ENCODE measurements around the gene SUGCT. TPM values are rescaled to one million over a fixed set of nuclear protein-coding genes. Genes with fewer than 3 reads are reported as not detected.

Gene SUGCT
- polyA plus RNA-seq, 1 of the 3 experiments (the other 2 are of a cell fraction) = 53.7 TPM

- TF ChIP-seq USF1 (IDR thresholded peaks at IDR 0.05; ENCODE audit: borderline replicate concordance, low read depth) (no peak), USF2 (IDR thresholded peaks at IDR 0.05; ENCODE audit: borderline replicate concordance, low read depth, low read length) (no peak), CTCF (IDR thresholded peaks at IDR 0.05) (no peak), RXRA (IDR thresholded peaks at IDR 0.05; ENCODE audit: borderline replicate concordance, low read depth) (peak; percentile 99), POLR2AphosphoS5 (IDR thresholded peaks at IDR 0.05; ENCODE audit: low read depth, low read length) (peak; percentile 83; the same call in 1 of the 2 replicates), IRF3 (IDR thresholded peaks at IDR 0.05; ENCODE audit: low read depth, low read length) (no peak), JUND (IDR thresholded peaks at IDR 0.05) (peak; percentile 98), TEAD4 (IDR thresholded peaks at IDR 0.05; ENCODE audit: borderline replicate concordance, insufficient read depth) (peak; percentile 99), EZH2phosphoT487 (IDR thresholded peaks at IDR 0.05; ENCODE audit: borderline replicate concordance, low read depth) (no peak), MEF2A (IDR thresholded peaks at IDR 0.05; ENCODE audit: borderline replicate concordance, low read depth) (peak; percentile 84), ZBTB33 (IDR thresholded peaks at IDR 0.05; ENCODE audit: borderline replicate concordance, low read depth) (peak; percentile 84), TAF1 (IDR thresholded peaks at IDR 0.05; ENCODE audit: borderline replicate concordance, low read depth, low read length) (peak; percentile 41; the same call in 1 of the 2 replicates), FOXJ3 (CRISPR knock-in tag; IDR thresholded peaks at IDR 0.05) (no peak), NRF1 (IDR thresholded peaks at IDR 0.05; ENCODE audit: low read depth, low read length) (no peak), CHD2 (IDR thresholded peaks at IDR 0.05; ENCODE audit: low read length, partially characterized antibody) (no peak), GABPA (IDR thresholded peaks at IDR 0.05; ENCODE audit: low read depth) (no peak), PBX3 (IDR thresholded peaks at IDR 0.05) (peak; percentile 97), GATA2 (CRISPR knock-in tag; IDR thresholded peaks at IDR 0.05) (no peak), ELF1 (IDR thresholded peaks at IDR 0.05) (no peak)
Measured at GRCh38 chr7:40519009-40519408, 384.2 kb downstream of the SUGCT start (continued).

Measured in SK-N-SH (cell line).